Mesenchymal stem cell (in vitro differentiated cells and primary cell): ENCODE data around the gene CCDC187.

ENCODE experiments used
- DNase-seq: peaks from one replicate; pipeline ENCODE4 v3.0.0-alpha.2; 2013
- H2AFZ ChIP-seq: one replicate; pipeline ENCODE4 v1.6.1; 2013; ENCODE audit warnings: low read depth, mild to moderate bottlenecking, control low read depth, inconsistent platforms, low read length, moderate library complexity
- H2AK5ac ChIP-seq: 2 replicates; pipeline ENCODE4 v1.6.1; 2013; ENCODE audit warnings: low read length, moderate library complexity, mild to moderate bottlenecking, inconsistent platforms; ENCODE audit not compliant: severe bottlenecking
- H2BK120ac ChIP-seq: one replicate; pipeline ENCODE4 v1.6.1; 2013; ENCODE audit warnings: low read depth, mild to moderate bottlenecking, inconsistent platforms, low read length, moderate library complexity
- H2BK12ac ChIP-seq, 2 experiments: one replicate each; pipeline ENCODE4 v1.6.1; 2013; ENCODE audit warnings: inconsistent platforms in 2 of 2, low read length in 2 of 2, mild to moderate bottlenecking in 2 of 2, moderate library complexity in 2 of 2, control low read depth in 1 of 2
- H2BK15ac ChIP-seq: one replicate; pipeline ENCODE4 v1.6.1; 2013; ENCODE audit warnings: mild to moderate bottlenecking, low read depth, inconsistent platforms; ENCODE audit not compliant: poor library complexity, severe bottlenecking
- H2BK5ac ChIP-seq: 2 replicates; pipeline ENCODE4 v1.6.1; 2013; ENCODE audit warnings: low read depth, mild to moderate bottlenecking, low read length, control low read depth, inconsistent platforms; ENCODE audit not compliant: poor library complexity, severe bottlenecking
- H3K14ac ChIP-seq, 2 experiments: one replicate each; pipeline ENCODE4 v1.6.1; 2013; ENCODE audit warnings: inconsistent platforms in 2 of 2, low read length in 2 of 2, control low read depth in 1 of 2, mild to moderate bottlenecking in 1 of 2, moderate library complexity in 1 of 2
- H3K18ac ChIP-seq, 2 experiments: one replicate each; pipeline ENCODE4 v1.6.1; 2013; ENCODE audit warnings: inconsistent platforms in 2 of 2, low read length in 2 of 2, control low read depth in 1 of 2, low read depth in 1 of 2, mild to moderate bottlenecking in 1 of 2
- H3K23ac ChIP-seq, 2 experiments: one replicate each; pipeline ENCODE4 v1.6.1; 2013; ENCODE audit warnings: inconsistent platforms in 2 of 2, low read length in 2 of 2, mild to moderate bottlenecking in 2 of 2, moderate library complexity in 2 of 2, control low read depth in 1 of 2
- H3K27ac ChIP-seq: 2 replicates; pipeline ENCODE4 v1.5.1; 2013; ENCODE audit warnings: mild to moderate bottlenecking, moderate library complexity, low read length, control low read depth, inconsistent platforms; ENCODE audit not compliant: poor library complexity, severe bottlenecking
- H3K27me3 ChIP-seq, 2 experiments: 2 replicates each; pipeline versions ENCODE4 v1.6.1 to v1.7.0; 2013; ENCODE audit warnings: low read length in 2 of 2, mild to moderate bottlenecking in 2 of 2, moderate library complexity in 2 of 2, control low read depth in 1 of 2, inconsistent platforms in 1 of 2; ENCODE audit not compliant: control insufficient read depth in 1 of 2, insufficient read depth in 1 of 2
- H3K36me3 ChIP-seq, 2 experiments: 2 replicates each; pipeline versions ENCODE4 v1.6.1 to v1.7.0; 2013; ENCODE audit warnings: low read length in 2 of 2, control low read depth in 1 of 2, inconsistent platforms in 1 of 2, low read depth in 1 of 2, mild to moderate bottlenecking in 1 of 2; ENCODE audit not compliant: insufficient read depth in 2 of 2, control insufficient read depth in 1 of 2
- H3K4ac ChIP-seq, 2 experiments: one replicate each; pipeline ENCODE4 v1.6.1; 2013; ENCODE audit warnings: inconsistent platforms in 2 of 2, low read length in 2 of 2, mild to moderate bottlenecking in 2 of 2, moderate library complexity in 2 of 2, control low read depth in 1 of 2, low read depth in 1 of 2
- H3K4me1 ChIP-seq: 2 replicates; pipeline ENCODE4 v1.6.1; 2013; ENCODE audit warnings: low read depth, low read length, control low read depth; ENCODE audit not compliant: control insufficient read depth, insufficient read depth
- H3K4me2 ChIP-seq: 2 replicates; pipeline ENCODE4 v1.6.1; 2013; ENCODE audit warnings: low read length, mild to moderate bottlenecking, inconsistent platforms; ENCODE audit not compliant: poor library complexity, severe bottlenecking
- H3K4me3 ChIP-seq, 2 experiments: 2 replicates each; pipeline versions ENCODE4 v1.5.1 to v1.7.0; 2013; ENCODE audit warnings: low read length in 2 of 2, mild to moderate bottlenecking in 2 of 2, control low read depth in 1 of 2, low read depth in 1 of 2; ENCODE audit not compliant: insufficient read depth in 1 of 2
- H3K79me1 ChIP-seq: replicated peaks from 2 replicates; pipeline ENCODE4 v1.6.1; 2013; ENCODE audit warnings: mild to moderate bottlenecking, control low read depth, low read length, inconsistent platforms; ENCODE audit not compliant: poor library complexity, severe bottlenecking
- H3K9ac ChIP-seq: 2 replicates; pipeline ENCODE4 v1.7.0; 2013; ENCODE audit warnings: mild to moderate bottlenecking, low read length, moderate library complexity
- H3K9me3 ChIP-seq: 2 replicates; pipeline ENCODE4 v1.7.0; 2013; ENCODE audit warnings: mild to moderate bottlenecking, low read length; ENCODE audit not compliant: control insufficient read depth
- H4K8ac ChIP-seq: one replicate; pipeline ENCODE4 v1.6.1; 2013; ENCODE audit warnings: inconsistent platforms, mild to moderate bottlenecking, low read length, moderate library complexity
- H4K91ac ChIP-seq: one replicate; pipeline ENCODE4 v1.6.1; 2013; ENCODE audit warnings: mild to moderate bottlenecking, low read length, inconsistent platforms
- WGBS: methylation state at CpG from one replicate; pipeline ENCODE4 v1.1.7; 2013; ENCODE audit warnings: mixed read lengths; 5-methylcytosine and 5-hydroxymethylcytosine counted together

Gene CCDC187

DNA sequence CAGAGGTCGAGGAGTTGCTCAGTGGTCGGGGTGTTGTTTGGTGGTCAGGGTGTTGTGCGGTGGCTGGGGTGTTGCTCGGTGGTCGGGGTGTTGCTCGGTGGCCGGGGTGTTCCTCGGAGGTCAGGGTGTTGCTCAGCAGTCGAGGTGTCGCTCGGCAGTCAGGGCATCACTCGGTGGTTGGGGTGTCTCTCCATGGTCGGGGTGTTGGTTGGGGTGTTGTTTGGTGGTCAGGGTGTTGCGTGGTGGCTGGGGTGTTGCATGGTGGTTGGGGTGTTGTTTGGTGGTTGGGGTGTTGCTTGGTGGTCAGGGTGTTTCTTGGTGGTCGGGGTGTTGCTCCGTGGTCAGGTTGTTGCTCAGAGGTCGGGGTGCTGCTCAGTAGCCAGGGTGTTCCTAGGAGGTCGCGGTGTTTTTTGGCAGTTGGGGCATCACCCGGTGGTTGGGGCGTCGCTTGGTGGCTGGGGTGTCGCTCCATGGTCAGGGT is 12.4 kb upstream of the CCDC187 start:
- Histone ChIP-seq H3K4me3 (peak overlapping the region in 1 of 2 experiments; percentile 4), H4K8ac (no peak overlapping the region), H2BK12ac (no peak overlapping the region), H3K27ac (no peak overlapping the region), H2BK15ac (no peak overlapping the region), H3K9me3 (peaks cover 13% of the 10 kb centered on the region), H3K14ac (no peak overlapping the region), H3K4ac (no peak overlapping the region), H2BK5ac (no peak overlapping the region), H3K79me1 (no peaks in the 10 kb centered on the region), H2BK120ac (no peak overlapping the region), H3K23ac (no peak overlapping the region), H4K91ac (no peak overlapping the region), H2AFZ (no peak overlapping the region), H3K4me1 (peaks cover 15% of the 10 kb centered on the region), H3K4me2 (no peak overlapping the region), H3K27me3 (peaks cover 0 to 14% of the 10 kb centered on the region in 2 experiments), H3K18ac (no peak overlapping the region), H3K9ac (no peak overlapping the region), H3K36me3 (peaks cover 0 to 4% of the 10 kb centered on the region in 2 experiments), H2AK5ac (no peak overlapping the region)
- DNase-seq, result no peak
- 93% methylated on average over 23 of the region's 23 CpGs for WGBS

- peaks cover 0 to 24% of the 10 kb centered on the region in 2 experiments for H3K27me3 ChIP-seq
- peaks cover 0 to 4% of the 10 kb centered on the region in 2 experiments for H3K36me3 ChIP-seq
- H4K8ac ChIP-seq, result no peak overlapping the region
- H3K4me3 ChIP-seq, result no peak overlapping the region
- no peak overlapping the region for H3K4ac ChIP-seq
- H4K91ac ChIP-seq, result no peak overlapping the region
- no peak overlapping the region for H2BK12ac ChIP-seq
- H3K4me2 ChIP-seq, result no peak overlapping the region
- H3K4me1 ChIP-seq, result peaks cover 15% of the 10 kb centered on the region
- no peak overlapping the region for H2BK5ac ChIP-seq
- no peak overlapping the region for H3K9ac ChIP-seq
- H3K23ac ChIP-seq, result no peak overlapping the region
- H2BK120ac ChIP-seq, result no peak overlapping the region
- no peak overlapping the region for H2AFZ ChIP-seq
- WGBS, result 80% methylated on average over 4 of the region's 4 CpGs
- no peak for DNase-seq
- H3K27ac ChIP-seq, result no peak overlapping the region
- H2BK15ac ChIP-seq, result no peak overlapping the region
- H3K18ac ChIP-seq, result no peak overlapping the region
- H3K14ac ChIP-seq, result no peak overlapping the region
- peaks cover 13% of the 10 kb centered on the region for H3K9me3 ChIP-seq
- H3K79me1 ChIP-seq, result no peaks in the 10 kb centered on the region
- H2AK5ac ChIP-seq, result no peak overlapping the region
These were observed 11.1 kb upstream of the CCDC187 start for GRCh38 chr9:136314944-136315343.

DNA sequence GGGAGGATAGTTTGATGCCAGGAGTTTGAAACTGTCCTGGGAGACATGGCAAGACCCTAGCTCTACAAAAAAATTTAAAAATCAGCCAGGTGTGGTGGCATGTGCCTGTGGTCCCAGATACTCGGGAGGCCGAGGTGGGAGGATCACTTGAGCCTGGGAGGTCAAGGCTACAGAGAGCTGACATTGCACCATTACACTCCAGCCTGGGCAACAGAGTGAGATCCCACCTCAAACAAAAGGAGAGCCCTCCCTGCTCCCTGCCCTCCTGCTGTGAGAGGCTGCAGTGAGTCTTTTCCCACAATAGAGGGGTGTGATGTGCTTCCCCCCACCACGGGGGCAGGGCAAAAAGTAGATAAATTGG is 10.1 kb upstream of the CCDC187 start:
- Histone ChIP-seq H2BK12ac (no peak overlapping the region), H3K79me1 (no peaks in the 10 kb centered on the region), H3K4me1 (peaks cover 20% of the 10 kb centered on the region), H3K18ac (no peak overlapping the region), H2AK5ac (no peak overlapping the region), H3K4ac (no peak overlapping the region), H3K36me3 (peaks cover 0 to 4% of the 10 kb centered on the region in 2 experiments), H3K4me3 (no peak overlapping the region), H3K27ac (no peak overlapping the region), H2BK5ac (no peak overlapping the region), H3K4me2 (no peak overlapping the region), H4K8ac (no peak overlapping the region), H3K9ac (no peak overlapping the region), H3K14ac (no peak overlapping the region), H2BK15ac (no peak overlapping the region), H3K23ac (no peak overlapping the region), H2AFZ (no peak overlapping the region), H3K9me3 (peaks cover 13% of the 10 kb centered on the region), H2BK120ac (no peak overlapping the region), H4K91ac (no peak overlapping the region), H3K27me3 (peaks cover 0 to 30% of the 10 kb centered on the region in 2 experiments)
- DNase-seq, result no peak
- 90% methylated on average over 2 of the region's 3 CpGs for WGBS

DNA sequence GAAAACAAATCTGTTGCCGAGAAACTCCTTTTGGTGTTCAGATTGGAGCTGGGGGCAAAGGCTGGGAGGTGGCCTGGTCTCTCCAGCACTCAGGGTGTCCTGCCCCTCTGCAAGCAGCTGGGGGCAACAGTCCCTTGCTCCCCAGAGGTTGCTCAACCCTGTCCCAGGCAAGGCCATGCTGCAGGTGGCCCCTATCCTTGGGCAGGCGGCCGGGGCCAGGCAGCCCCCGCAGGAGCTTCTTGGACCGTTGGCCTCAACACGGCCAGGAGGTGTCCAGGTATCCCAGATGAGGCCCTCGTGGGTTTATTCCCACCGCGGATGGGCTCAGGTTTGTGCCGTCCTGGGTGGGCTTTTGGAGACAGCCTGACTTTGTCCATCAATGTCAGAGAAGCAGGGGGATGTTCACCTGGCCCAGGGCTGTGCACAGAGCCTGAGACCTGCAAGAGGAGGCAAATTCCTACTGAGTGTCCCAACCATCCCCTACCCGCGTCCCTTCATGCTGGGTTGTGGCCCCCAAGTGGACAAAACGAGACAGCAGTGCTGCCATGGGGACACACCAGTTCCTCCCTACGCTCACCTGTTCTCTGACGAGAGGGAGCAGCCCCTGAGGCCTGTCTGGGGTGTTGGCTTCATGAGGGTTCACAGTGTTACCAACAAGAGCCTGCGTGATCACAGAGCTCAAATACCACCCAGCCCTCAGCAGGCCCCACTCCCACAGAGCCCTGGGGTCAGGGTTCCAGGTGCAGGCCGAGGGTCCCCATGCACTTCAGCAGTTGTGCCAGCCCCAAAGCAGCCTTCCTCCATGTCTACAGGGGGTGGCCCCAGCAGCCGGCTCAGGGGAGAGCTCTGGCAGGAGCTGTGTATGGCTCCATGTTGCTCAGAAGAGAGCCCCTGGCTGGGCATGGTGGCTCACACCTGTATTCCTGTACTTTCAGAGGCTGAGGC is 9.5 kb upstream of the CCDC187 start:
- no peak overlapping the region for H3K9ac ChIP-seq
- no peak overlapping the region for H2AK5ac ChIP-seq
- H2BK120ac ChIP-seq, result no peak overlapping the region
- no peak overlapping the region for H4K91ac ChIP-seq
- no peak overlapping the region for H3K14ac ChIP-seq
- no peak overlapping the region for H3K27ac ChIP-seq
- H3K18ac ChIP-seq, result no peak overlapping the region
- no peaks in the 10 kb centered on the region for H3K79me1 ChIP-seq
- peaks cover 0 to 31% of the 10 kb centered on the region in 2 experiments for H3K27me3 ChIP-seq
- H3K4me1 ChIP-seq, result peaks cover 19% of the 10 kb centered on the region
- no peak overlapping the region for H3K4me3 ChIP-seq
- H4K8ac ChIP-seq, result no peak overlapping the region
- no peak overlapping the region for H2BK15ac ChIP-seq
- no peak overlapping the region for H3K23ac ChIP-seq
- no peak for DNase-seq
- H3K36me3 ChIP-seq, result peaks cover 0 to 4% of the 10 kb centered on the region in 2 experiments
- H3K9me3 ChIP-seq, result peaks cover 13% of the 10 kb centered on the region
- H3K4ac ChIP-seq, result no peak overlapping the region
- no peak overlapping the region for H3K4me2 ChIP-seq
- WGBS, result 91% methylated on average over 18 of the region's 18 CpGs
- no peak overlapping the region for H2AFZ ChIP-seq
- no peak overlapping the region for H2BK12ac ChIP-seq
- H2BK5ac ChIP-seq, result no peak overlapping the region
